KMS-11 (cell line): ENCODE measurements around the gene STK24.

Experiments
- H2AFZ ChIP-seq: fragments of 200-600 bp; sonication (generic); 2 replicates; pipeline ENCODE4 v1.6.1; 2016; ENCODE audit warnings: antibody characterized with exemption, mixed run types, low read depth
- H3K27ac ChIP-seq: fragments of 200-600 bp; sonication (generic); 2 replicates; pipeline ENCODE4 v1.6.1; 2016; ENCODE audit warnings: mild to moderate bottlenecking, mixed run types
- H3K27me3 ChIP-seq: fragments of 200-600 bp; sonication (generic); 2 replicates; pipeline ENCODE4 v1.6.1; 2017; ENCODE audit warnings: mild to moderate bottlenecking, low read depth, mixed run types, moderate library complexity; ENCODE audit not compliant: insufficient read depth
- H3K36me3 ChIP-seq: fragments of 200-600 bp; sonication (generic); 2 replicates; pipeline ENCODE4 v1.6.1; 2017; ENCODE audit warnings: mild to moderate bottlenecking, mixed run types; ENCODE audit not compliant: insufficient read depth
- H3K4me1 ChIP-seq: fragments of 200-600 bp; sonication (generic); 2 replicates; pipeline ENCODE4 v1.6.1; 2016; ENCODE audit warnings: mild to moderate bottlenecking, low read depth, mixed run types; ENCODE audit not compliant: poor library complexity, severe bottlenecking
- H3K4me2 ChIP-seq: fragments of 200-600 bp; sonication (generic); 2 replicates; pipeline ENCODE4 v1.7.0; 2016; ENCODE audit warnings: mild to moderate bottlenecking, mixed run types
- H3K4me3 ChIP-seq: fragments of 200-600 bp; sonication (generic); IDR thresholded peaks from 2 replicates; pipeline ENCODE4 v1.6.1; 2017; ENCODE audit warnings: low read depth, low read length, mixed read lengths; ENCODE audit not compliant: insufficient read depth
- H3K79me2 ChIP-seq: fragments of 200-600 bp; sonication (generic); 2 replicates; pipeline ENCODE4 v1.6.1; 2016; ENCODE audit warnings: low read depth, mixed run types; ENCODE audit not compliant: insufficient read depth
- H3K9ac ChIP-seq: fragments of 200-600 bp; sonication (generic); 2 replicates; pipeline ENCODE4 v1.6.1; 2016; ENCODE audit warnings: mild to moderate bottlenecking, mixed run types
- H4K20me1 ChIP-seq: fragments of 200-600 bp; sonication (generic); 2 replicates; pipeline ENCODE4 v1.6.1; 2016; ENCODE audit warnings: mild to moderate bottlenecking, mixed run types; ENCODE audit not compliant: insufficient read depth
- CTCF ChIP-seq: fragments of 200-600 bp; sonication (generic); conservative IDR thresholded peaks from 2 replicates; pipeline ENCODE4 v1.6.1; 2017; ENCODE audit warnings: low read depth, mild to moderate bottlenecking, antibody characterized with exemption, low read length, moderate library complexity, mixed read lengths

The STK24 gene

GRCh38 chr13:98557937-98558792 is 18.7 kb downstream of the STK24 start:
- Histone ChIP-seq H3K27me3 (no peaks in the 10 kb centered on the region), H3K79me2 (peaks cover 83% of the 10 kb centered on the region), H3K4me3 (no peak overlapping the region), H2AFZ (no peak overlapping the region), H3K36me3 (no peaks in the 10 kb centered on the region), H3K4me2 (no peak overlapping the region), H4K20me1 (peaks cover 6% of the 10 kb centered on the region; the same call in 1 of the 2 replicates), H3K9ac (no peak overlapping the region), H3K4me1 (no peaks in the 10 kb centered on the region), H3K27ac (no peak overlapping the region)
- no peak for TF ChIP-seq CTCF

DNA sequence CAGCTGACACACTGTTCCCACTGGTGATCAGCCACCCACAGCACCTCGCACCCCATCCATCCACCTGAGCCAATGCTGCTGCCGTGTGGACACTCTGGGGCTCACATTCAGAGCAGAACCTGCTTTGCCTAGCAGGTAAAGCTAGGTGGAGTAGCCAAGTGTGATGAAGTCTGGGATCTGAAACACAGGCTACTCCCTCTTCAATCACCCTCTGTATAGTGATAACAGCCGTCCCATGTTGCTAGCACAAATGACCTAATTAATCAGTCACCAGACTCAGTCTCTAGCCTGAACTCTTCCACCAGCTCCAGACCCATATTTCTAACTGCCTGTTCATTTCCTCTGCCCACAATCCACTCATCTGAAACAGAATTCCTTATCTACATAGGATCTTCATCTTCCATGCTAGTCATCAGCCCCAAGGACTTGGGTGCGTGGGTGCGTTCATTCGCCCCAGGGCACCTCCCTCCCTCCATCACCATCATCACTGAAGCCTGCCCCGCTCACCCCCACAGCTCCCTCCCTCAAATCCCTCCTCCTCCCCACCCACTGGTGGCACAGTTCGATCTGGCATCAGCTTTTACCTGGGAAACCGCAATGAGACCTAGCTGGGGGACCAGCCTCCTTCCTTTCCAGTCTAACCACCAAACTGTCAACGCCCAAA is 19.8 kb downstream of the STK24 start:
- no peak for TF ChIP-seq CTCF
- Histone ChIP-seq H2AFZ (no peak overlapping the region), H3K79me2 (peaks cover 83% of the 10 kb centered on the region), H3K4me3 (no peak overlapping the region), H3K36me3 (no peaks in the 10 kb centered on the region), H3K4me1 (no peaks in the 10 kb centered on the region), H4K20me1 (peaks cover 6% of the 10 kb centered on the region; the same call in 1 of the 2 replicates), H3K27me3 (no peaks in the 10 kb centered on the region), H3K27ac (no peak overlapping the region), H3K9ac (no peak overlapping the region), H3K4me2 (no peak overlapping the region)

GRCh38 chr13:98556142-98556816 is 20.6 kb downstream of the STK24 start:
- H3K27me3 ChIP-seq = no peaks in the 10 kb centered on the region
- no peak overlapping the region for H3K4me3 ChIP-seq
- H4K20me1 ChIP-seq = peaks cover 6% of the 10 kb centered on the region; the same call in 1 of the 2 replicates
- H3K36me3 ChIP-seq = no peaks in the 10 kb centered on the region
- H3K9ac ChIP-seq = no peak overlapping the region
- H3K4me1 ChIP-seq = peaks cover 1% of the 10 kb centered on the region
- H3K79me2 ChIP-seq = peaks cover 82% of the 10 kb centered on the region
- no peak for TF ChIP-seq CTCF
- H3K4me2 ChIP-seq = no peak overlapping the region
- no peak overlapping the region for H3K27ac ChIP-seq
- no peak overlapping the region for H2AFZ ChIP-seq

GRCh38 chr13:98549728-98550317 is 27.1 kb downstream of the STK24 start:
- peaks cover 68% of the 10 kb centered on the region for H3K79me2 ChIP-seq
- no peak overlapping the region for H3K27ac ChIP-seq
- no peaks in the 10 kb centered on the region for H3K27me3 ChIP-seq
- H3K4me2 ChIP-seq = no peak overlapping the region
- H3K4me3 ChIP-seq = no peak overlapping the region
- 0 out of 2 replicates have a peak, but pooled peaks cover under 1% of the 10 kb centered on the region for H4K20me1 ChIP-seq
- no peak overlapping the region for H3K9ac ChIP-seq
- H3K36me3 ChIP-seq = no peaks in the 10 kb centered on the region
- peaks cover 29% of the 10 kb centered on the region for H3K4me1 ChIP-seq
- TF ChIP-seq CTCF = no peak
- no peak overlapping the region for H2AFZ ChIP-seq
